ENCODE data around the gene F5.

F5 gene

GRCh38 chr1:169478094-169478672 lies 108.1 kb downstream of the F5 start:
- no peak for DNase-seq (ENCODE audit: low read depth in 2 of 2)

GRCh38 chr1:169475806-169476387 lies 110.4 kb downstream of the F5 start:
- no peak for DNase-seq (ENCODE audit: low read depth in 2 of 2)

GRCh38 chr1:169474302-169474995 lies 111.8 kb downstream of the F5 start:
- no peak for DNase-seq (ENCODE audit: low read depth in 2 of 2)

DNA sequence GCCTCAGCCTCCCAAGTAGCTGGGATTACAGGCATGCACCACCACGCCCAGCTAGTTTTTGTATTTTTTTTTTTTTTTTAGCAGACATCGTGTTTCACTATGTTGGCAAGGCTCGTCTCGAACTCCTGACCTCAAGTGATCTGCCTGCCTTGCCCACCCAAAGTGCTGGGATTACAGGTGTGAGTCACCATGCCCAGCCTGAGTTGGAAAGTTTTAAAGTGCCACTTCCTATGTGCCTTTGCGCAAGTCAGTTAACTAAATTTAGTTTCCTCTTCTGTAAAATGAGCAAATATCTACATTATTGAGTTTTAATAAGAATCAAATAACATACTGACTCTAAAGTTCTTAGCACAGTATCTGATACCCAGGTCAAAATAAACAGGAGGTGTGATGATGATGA lies 112.9 kb downstream of the F5 start:
- DNase-seq (ENCODE audit: low read depth in 2 of 2), result no peak

DNA sequence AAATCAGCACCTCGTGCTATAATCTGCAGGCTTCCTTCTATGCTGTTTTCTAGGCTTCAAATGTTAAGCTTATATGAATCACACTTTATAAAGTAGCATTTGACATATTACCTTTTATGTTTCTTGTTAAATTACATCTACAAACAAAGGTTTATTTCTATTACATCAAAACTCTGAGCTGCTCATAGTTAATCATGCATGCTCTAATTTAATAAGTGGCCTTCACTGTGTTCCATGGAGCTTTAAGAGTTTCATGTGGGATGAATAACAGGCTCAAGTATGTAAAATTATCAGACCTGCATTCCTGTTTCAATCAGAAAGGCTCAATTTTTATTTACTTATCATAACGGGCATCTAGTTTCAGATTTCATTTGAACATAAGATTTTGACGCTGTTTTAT lies 113.5 kb downstream of the F5 start:
- DNase-seq (ENCODE audit: low read depth in 2 of 2), result no peak

DNA sequence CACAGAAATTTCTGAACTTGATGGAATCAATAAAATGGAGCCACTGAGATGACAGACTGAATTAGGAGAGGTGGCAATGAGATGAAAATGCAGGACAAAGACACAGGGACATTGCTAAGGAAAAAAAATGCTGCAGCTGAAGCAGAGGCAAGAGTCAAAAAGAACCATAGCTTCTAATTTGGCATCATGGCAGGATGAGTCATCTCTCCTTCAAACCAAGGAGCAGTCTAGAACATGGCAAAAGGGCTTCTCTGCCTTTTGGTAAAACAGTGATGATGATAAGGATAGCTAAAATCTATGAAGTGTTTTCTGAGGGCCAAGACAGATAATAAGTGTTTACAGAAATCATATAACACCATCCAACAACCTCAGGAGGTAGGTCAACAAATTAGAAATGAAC lies 117.3 kb downstream of the F5 start:
- DNase-seq (ENCODE audit: low read depth in 2 of 2), result no peak

DNA sequence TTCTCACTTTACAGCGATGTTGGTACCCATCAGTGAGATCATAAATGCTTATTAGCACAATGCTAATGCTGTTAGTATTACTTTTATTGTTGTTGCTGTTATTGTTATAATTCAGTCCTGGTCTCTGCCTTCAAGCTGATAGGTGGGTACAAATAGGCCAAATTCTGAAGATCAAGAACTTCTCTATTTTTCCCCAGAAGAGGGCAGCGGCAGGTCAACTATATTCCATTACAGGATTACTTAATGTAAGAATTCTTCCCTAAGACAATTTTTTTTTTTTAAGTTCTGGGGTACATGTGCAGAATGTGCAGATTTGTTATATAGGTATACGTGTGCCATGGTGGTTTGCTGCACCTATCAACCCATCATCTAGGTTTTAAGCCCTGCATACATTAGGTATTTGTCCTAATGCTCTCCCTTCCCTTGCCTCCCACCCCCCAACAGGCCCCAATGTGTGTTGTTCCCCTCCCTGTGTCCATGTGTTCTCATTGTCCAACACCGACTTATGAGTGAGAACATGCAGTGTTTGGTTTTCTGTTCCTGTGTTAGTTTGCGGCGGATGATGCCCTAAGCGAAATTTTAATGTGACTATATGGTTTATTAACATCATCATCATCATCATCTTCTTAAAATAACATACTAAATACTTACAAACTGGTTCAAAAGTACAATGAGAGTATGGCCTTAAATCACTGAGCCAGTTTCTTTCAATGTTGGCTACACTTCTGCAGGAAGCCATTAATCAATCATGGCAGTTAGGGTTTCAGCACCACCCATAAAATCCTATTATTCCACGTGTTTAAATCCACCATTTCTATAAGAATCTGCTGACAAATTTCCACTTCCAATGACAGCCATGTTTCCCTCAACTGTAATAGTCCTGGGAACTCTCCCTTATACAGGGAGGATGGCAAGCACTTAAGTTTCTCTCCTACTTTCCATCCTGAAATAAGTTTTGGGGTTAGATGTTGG lies 119.7 kb downstream of the F5 start:
- DNase-seq (ENCODE audit: low read depth in 2 of 2), result no peak

DNA sequence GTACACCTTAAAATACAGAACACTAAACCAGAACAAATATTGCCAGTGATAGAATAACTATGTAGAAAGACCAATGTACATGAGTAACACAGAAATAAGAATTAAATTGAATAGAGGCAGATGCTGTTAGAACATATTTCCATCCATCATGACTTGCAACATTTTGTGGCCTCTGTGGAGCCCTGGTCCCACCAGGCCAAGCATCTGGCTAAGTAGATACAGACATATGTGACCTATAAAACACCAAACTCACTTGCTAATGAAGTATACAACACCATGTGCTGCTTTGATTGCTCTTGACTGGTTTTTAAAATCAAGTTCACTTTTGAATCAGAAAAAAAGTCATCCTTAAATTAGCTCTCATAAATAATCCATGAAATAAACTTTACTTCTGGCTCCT lies 121.0 kb downstream of the F5 start:
- no peak for DNase-seq (ENCODE audit: low read depth in 2 of 2)
